Measurements from ENCODE around the gene ASAP2.

Gene ASAP2

DNA sequence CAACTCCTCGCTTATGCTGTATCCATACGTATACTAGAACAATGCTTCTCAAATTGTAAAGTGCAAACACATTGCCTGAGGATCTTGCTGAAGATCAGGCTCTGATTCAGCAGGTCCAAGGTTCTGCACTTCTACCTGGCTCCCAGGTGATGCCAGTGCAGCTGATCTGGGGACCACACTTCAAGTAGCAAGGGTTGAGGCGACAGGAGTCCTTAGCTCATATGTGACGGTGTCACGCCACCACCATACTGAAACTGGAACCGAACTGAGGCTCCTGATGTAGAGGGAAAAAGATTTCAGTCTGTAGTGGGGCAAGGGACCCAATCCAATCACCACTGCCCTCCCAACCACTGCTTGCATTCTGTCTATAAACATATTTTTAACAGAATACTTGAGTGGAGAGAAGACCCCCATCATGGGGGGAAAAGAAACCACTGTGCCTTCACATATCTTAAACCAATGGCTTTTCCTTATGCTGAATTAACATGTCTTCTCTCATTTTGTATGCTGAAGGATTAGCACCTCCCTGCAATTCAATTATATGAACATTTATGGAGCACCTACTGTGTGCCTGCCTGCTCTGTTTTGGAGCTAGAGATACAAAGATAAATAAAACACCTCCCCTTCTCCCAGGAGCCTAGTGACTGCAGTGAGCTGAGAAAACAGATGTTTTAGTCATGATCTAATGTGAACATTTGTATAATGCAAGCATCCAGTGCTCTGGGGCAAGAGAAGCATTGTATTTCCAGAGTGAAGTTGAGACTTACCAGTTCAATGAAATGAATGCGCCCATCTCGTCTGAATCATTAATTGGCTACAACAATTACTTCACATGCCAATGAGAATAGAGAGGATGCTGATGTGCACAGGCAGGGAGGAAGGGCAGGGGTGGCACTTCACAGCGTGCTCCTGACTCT lies 6.6 kb upstream of the ASAP2 start:
- no peak for ATAC-seq (ENCODE audit: insufficient read depth, low read depth)
- Histone ChIP-seq H3K9me3 (ENCODE audit: insufficient read depth, low read length, severe bottlenecking) (no peaks in the 10 kb centered on the region), H3K4me1 (ENCODE audit: insufficient read depth, low read length) (peaks cover under 1% of the 10 kb centered on the region; the same call in 1 of the 2 replicates), H2AFZ (ENCODE audit: low read depth, low read length) (no peak overlapping the region), H4K20me1 (ENCODE audit: insufficient read depth, low read length) (no peaks in the 10 kb centered on the region), H3K27me3 (ENCODE audit: insufficient read depth, low read length, poor library complexity) (peaks cover 2% of the 10 kb centered on the region), H3K4me2 (ENCODE audit: insufficient read depth, low read length) (no peak overlapping the region), H3K36me3 (ENCODE audit: insufficient read depth, low read length) (no peaks in the 10 kb centered on the region), H3K27ac (ENCODE audit: low read length) (no peak overlapping the region), H3K9ac (ENCODE audit: low read depth, low read length) (no peak overlapping the region), H3K79me2 (ENCODE audit: insufficient read depth, low read length) (no peaks in the 10 kb centered on the region), H3K4me3 (ENCODE audit: low read depth in 1 of 2, low read length in 2 of 2) (no peak overlapping the region)
- no peak for DNase-seq
- TF ChIP-seq, protein P1, sequence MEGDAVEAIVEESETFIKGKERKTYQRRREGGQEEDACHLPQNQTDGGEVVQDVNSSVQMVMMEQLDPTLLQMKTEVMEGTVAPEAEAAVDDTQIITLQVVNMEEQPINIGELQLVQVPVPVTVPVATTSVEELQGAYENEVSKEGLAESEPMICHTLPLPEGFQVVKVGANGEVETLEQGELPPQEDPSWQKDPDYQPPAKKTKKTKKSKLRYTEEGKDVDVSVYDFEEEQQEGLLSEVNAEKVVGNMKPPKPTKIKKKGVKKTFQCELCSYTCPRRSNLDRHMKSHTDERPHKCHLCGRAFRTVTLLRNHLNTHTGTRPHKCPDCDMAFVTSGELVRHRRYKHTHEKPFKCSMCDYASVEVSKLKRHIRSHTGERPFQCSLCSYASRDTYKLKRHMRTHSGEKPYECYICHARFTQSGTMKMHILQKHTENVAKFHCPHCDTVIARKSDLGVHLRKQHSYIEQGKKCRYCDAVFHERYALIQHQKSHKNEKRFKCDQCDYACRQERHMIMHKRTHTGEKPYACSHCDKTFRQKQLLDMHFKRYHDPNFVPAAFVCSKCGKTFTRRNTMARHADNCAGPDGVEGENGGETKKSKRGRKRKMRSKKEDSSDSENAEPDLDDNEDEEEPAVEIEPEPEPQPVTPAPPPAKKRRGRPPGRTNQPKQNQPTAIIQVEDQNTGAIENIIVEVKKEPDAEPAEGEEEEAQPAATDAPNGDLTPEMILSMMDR (IDR thresholded peaks at IDR 0.05; ENCODE audit: borderline replicate concordance, extremely low read depth, low read length, poor library complexity, severe bottlenecking): no peak
- no peak for TF ChIP-seq EZH2 (IDR thresholded peaks at IDR 0.05; ENCODE audit: borderline replicate concordance, low read depth, low read length, severe bottlenecking)

DNA sequence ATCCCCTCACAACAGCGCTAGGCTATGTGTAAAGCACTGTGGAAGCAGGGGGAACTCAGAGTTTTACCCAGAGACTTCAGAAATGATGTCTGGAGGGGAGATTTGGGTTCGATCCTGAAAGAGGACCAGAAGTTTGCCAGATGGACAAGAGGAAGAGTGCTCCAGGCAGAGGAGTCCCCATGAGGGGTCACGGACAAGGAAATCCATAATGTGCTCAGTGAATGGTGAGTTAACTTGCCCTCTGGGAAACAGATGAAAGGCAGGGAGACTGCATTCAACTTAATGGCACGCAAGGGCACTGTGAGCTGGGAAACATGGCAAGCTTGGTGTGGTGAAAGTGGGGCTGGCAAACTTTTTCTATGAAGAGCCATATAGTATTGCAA lies 6.0 kb upstream of the ASAP2 start:
- no peak overlapping the region for H3K27ac ChIP-seq (ENCODE audit: low read length)
- DNase-seq: no peak
- H3K4me3 ChIP-seq (ENCODE audit: low read depth in 1 of 2, low read length in 2 of 2): no peak overlapping the region
- no peak overlapping the region for H3K4me2 ChIP-seq (ENCODE audit: insufficient read depth, low read length)
- peaks cover 2% of the 10 kb centered on the region for H3K27me3 ChIP-seq (ENCODE audit: insufficient read depth, low read length, poor library complexity)
- no peaks in the 10 kb centered on the region for H3K9me3 ChIP-seq (ENCODE audit: insufficient read depth, low read length, severe bottlenecking)
- H3K36me3 ChIP-seq (ENCODE audit: insufficient read depth, low read length): no peaks in the 10 kb centered on the region
- H4K20me1 ChIP-seq (ENCODE audit: insufficient read depth, low read length): no peaks in the 10 kb centered on the region
- no peak overlapping the region for H2AFZ ChIP-seq (ENCODE audit: low read depth, low read length)
- H3K9ac ChIP-seq (ENCODE audit: low read depth, low read length): no peak overlapping the region
- TF ChIP-seq, protein P1 (IDR thresholded peaks at IDR 0.05; ENCODE audit: borderline replicate concordance, extremely low read depth, low read length, poor library complexity, severe bottlenecking): no peak
- no peak for TF ChIP-seq EZH2 (IDR thresholded peaks at IDR 0.05; ENCODE audit: borderline replicate concordance, low read depth, low read length, severe bottlenecking)
- no peaks in the 10 kb centered on the region for H3K79me2 ChIP-seq (ENCODE audit: insufficient read depth, low read length)
- ATAC-seq (ENCODE audit: insufficient read depth, low read depth): no peak
- peaks cover 7% of the 10 kb centered on the region for H3K4me1 ChIP-seq (ENCODE audit: insufficient read depth, low read length)

DNA sequence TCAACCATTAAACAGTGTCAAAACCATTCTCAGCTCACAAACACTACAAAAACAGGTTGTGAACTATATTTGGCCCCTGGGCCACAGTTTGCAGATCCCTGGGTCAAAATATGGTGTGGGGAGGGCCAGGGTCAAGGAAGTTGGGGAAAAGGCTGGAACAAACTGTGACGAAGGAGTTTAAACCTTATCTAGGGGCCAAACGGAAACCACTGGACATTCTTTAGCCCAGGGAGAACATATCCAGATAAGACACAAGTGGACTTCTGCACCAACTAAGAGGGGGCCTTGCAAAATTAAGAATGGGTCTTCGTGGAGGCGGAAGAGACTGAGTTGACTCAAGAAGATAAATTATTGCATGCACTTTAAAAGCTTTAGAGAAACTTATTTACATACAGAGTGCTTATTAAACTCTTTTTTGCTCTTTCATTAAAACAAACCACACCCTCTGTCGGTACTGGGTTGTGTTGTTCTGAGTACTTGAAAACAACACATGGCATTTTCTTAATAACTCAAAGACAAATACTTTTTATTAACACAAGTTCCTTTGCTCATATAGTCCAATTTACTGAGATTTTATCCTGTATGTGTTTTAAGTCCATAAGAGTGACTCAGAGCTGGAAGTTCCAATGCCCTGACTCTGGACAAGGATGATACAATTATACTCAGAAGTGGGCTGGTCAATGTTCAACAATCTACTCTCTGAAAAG lies 5.3 kb upstream of the ASAP2 start:
- peaks cover 2% of the 10 kb centered on the region for H3K27me3 ChIP-seq (ENCODE audit: insufficient read depth, low read length, poor library complexity)
- no peak overlapping the region for H2AFZ ChIP-seq (ENCODE audit: low read depth, low read length)
- H3K79me2 ChIP-seq (ENCODE audit: insufficient read depth, low read length): no peaks in the 10 kb centered on the region; the same call in 1 of the 2 replicates
- TF ChIP-seq EZH2 (IDR thresholded peaks at IDR 0.05; ENCODE audit: borderline replicate concordance, low read depth, low read length, severe bottlenecking): no peak
- TF ChIP-seq, protein P1 (IDR thresholded peaks at IDR 0.05; ENCODE audit: borderline replicate concordance, extremely low read depth, low read length, poor library complexity, severe bottlenecking): no peak
- no peaks in the 10 kb centered on the region for H4K20me1 ChIP-seq (ENCODE audit: insufficient read depth, low read length)
- no peak overlapping the region for H3K4me3 ChIP-seq (ENCODE audit: low read depth in 1 of 2, low read length in 2 of 2)
- no peak overlapping the region for H3K4me2 ChIP-seq (ENCODE audit: insufficient read depth, low read length)
- ATAC-seq (ENCODE audit: insufficient read depth, low read depth) (no peak), DNase-seq (no peak)
- no peaks in the 10 kb centered on the region for H3K9me3 ChIP-seq (ENCODE audit: insufficient read depth, low read length, severe bottlenecking)
- no peaks in the 10 kb centered on the region; the same call in 1 of the 2 replicates for H3K36me3 ChIP-seq (ENCODE audit: insufficient read depth, low read length)
- H3K4me1 ChIP-seq (ENCODE audit: insufficient read depth, low read length): peaks cover 12% of the 10 kb centered on the region
- no peak overlapping the region for H3K9ac ChIP-seq (ENCODE audit: low read depth, low read length)
- no peak overlapping the region for H3K27ac ChIP-seq (ENCODE audit: low read length)
